VCaP (cell line): ENCODE results near the gene PAEP.
"Not testable (repeated sequence)": the region's sequence is repeated elsewhere in the genome, so short reads cannot be mapped to it uniquely, and the experiment has no call there.

Source experiments
- H3K27ac ChIP-seq: fragments of 450-650 bp; 2 replicates; pipeline ENCODE4 v1.5.1; 2017
- CTCF ChIP-seq: fragments of 450-650 bp; conservative IDR thresholded peaks from 2 replicates; pipeline ENCODE4 v1.5.1; 2017; ENCODE audit warnings: mild to moderate bottlenecking, moderate library complexity

Gene PAEP

GRCh38 chr9:135561391-135562234 lies at the start of gene PAEP:
Gene PAEP (plus strand): TSS chr9:135561756.
- no peak within 1 kb of the TSS for H3K27ac ChIP-seq
- no peak for TF ChIP-seq CTCF

GRCh38 chr9:135512241-135512603 lies 49.3 kb upstream of the PAEP start:
- H3K27ac ChIP-seq, result no peak overlapping the region
- TF ChIP-seq CTCF, result no peak

DNA sequence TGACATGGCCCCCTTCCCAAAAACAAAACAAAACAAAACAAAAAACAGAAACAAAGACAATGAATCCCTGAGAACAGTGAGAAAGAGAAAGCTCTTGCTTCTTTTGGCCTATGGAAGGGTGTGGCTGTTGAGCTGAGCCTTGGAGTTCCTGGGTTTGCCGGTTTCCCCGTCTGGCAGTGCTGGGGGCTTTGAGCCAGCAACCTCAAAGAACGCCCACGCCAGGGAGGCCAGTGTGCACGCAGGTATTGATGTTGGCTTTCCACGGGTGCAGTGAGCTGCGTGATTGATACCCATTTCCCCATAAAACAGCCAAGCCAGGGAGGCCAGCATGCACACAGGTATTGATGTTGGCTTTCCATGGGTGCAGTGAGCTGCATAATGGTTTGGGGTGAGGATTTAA lies 48.7 kb upstream of the PAEP start:
- H3K27ac ChIP-seq, result no peak overlapping the region
- no peak for TF ChIP-seq CTCF

GRCh38 chr9:135513351-135513846 lies 48.2 kb upstream of the PAEP start:
- H3K27ac ChIP-seq, result no peak overlapping the region
- TF ChIP-seq CTCF, result no peak

GRCh38 chr9:135513906-135514305 lies 47.6 kb upstream of the PAEP start:
- not testable (repeated sequence) for H3K27ac ChIP-seq

GRCh38 chr9:135514342-135515082 lies 47.0 kb upstream of the PAEP start:
- no peak for TF ChIP-seq CTCF
- no peak overlapping the region for H3K27ac ChIP-seq

DNA sequence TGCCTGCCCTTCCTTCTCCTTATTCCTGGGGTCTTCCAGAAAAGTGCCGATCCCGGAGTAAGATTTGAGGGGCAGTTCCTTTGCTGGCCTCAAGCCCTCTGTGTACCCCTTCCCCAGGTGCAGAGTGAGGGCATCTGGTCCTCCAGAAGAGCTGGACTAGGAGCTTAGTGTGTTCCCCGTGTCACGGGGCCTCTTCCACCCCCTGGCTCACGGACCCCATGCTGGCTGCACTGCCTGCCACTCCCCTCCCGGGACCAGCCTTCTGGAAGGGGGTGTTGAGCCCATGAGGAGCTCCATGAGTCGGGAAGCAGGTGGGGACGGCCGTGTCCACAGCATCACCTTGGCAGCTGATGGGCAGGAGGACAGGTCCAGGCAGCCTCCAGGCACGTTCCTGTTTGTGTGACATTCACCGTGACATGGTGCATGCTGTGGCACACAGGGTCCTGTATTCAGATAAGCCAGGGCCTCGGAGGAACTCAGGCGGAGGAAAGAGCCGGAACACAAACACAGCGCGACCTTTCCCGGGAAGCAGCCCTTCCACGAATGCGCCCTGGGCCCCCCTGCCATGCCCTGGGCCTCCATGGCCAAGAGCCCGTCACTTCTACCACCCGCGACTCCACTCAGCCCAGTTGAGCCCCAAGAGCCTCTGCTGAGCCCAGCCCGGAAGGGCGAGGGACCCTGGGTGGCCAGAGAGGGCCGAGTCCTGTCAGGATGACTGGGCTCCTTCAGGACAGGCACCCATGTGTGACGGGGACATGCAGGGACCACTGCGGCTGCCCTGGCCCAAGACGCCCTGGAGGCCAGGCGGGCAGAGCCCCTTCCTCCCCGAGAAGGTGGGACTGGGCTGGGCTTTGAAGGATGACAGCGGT lies 46.2 kb upstream of the PAEP start:
- no peak overlapping the region for H3K27ac ChIP-seq
- TF ChIP-seq CTCF, result no peak
